ENCODE measurements around the gene TKTL1. TPM values are rescaled to one million over a fixed set of nuclear protein-coding genes. Genes with fewer than 3 reads are reported as not detected.

The TKTL1 gene
- total RNA-seq, 2 experiments from 2014 or later: 1.7 to 2.3 TPM

DNA sequence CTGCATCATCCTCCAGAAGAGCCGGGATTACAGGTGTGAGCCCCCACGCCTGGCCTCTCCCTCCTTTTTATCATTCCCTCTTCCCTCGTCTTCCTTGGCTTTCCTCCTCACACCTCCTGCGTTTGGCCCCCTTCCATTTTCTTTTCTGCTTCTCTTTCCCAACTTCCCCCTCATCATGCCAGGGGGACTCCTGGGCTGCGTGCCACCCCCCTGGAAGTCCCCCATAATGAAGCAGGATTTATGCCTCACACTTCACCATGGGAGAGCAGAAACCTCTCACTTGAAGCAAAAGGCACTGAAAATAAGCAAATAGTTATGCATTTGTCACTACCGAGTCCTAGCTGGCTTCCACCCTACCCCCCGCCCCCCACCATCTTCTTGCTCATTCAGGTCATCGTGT, 7.9 kb downstream of the TKTL1 start:
- Histone ChIP-seq H3K4me3 (ENCODE audit: low read length) (no peak overlapping the region), H3K9me3 (ENCODE audit: control insufficient read depth in 1 of 2, insufficient read depth in 1 of 2, low read length in 2 of 2) (no peaks in the 10 kb centered on the region), H3K36me3 (ENCODE audit: insufficient read depth, low read length) (no peaks in the 10 kb centered on the region), H3K27me3 (ENCODE audit: control insufficient read depth in 1 of 2, insufficient read depth in 2 of 2, low read length in 2 of 2) (no peaks in the 10 kb centered on the region), H3K27ac (ENCODE audit: low read depth in 1 of 2, low read length in 2 of 2) (no peak overlapping the region), H3K4me1 (ENCODE audit: insufficient read depth, low read length) (peaks cover 16% of the 10 kb centered on the region)
- intact Hi-C loops (cut with DNase I, micrococcal nuclease): no loop called here
- no peak for ATAC-seq (ENCODE audit: poor library complexity)
- peaks cover 16% of the 10 kb centered on the region for H3K4me1 Mint-ChIP-seq (ENCODE audit: low read depth)
- no peak overlapping the region for H3K4me3 Mint-ChIP-seq
- no peaks in the 10 kb centered on the region for H3K36me3 Mint-ChIP-seq (ENCODE audit: low read depth)
- no peaks in the 10 kb centered on the region for H3K27me3 Mint-ChIP-seq
- POLR2A ChIA-PET: no interaction called here
- CTCF ChIA-PET: no interaction called here
- no peak for DNase-seq
- TF ChIP-seq, protein P1, sequence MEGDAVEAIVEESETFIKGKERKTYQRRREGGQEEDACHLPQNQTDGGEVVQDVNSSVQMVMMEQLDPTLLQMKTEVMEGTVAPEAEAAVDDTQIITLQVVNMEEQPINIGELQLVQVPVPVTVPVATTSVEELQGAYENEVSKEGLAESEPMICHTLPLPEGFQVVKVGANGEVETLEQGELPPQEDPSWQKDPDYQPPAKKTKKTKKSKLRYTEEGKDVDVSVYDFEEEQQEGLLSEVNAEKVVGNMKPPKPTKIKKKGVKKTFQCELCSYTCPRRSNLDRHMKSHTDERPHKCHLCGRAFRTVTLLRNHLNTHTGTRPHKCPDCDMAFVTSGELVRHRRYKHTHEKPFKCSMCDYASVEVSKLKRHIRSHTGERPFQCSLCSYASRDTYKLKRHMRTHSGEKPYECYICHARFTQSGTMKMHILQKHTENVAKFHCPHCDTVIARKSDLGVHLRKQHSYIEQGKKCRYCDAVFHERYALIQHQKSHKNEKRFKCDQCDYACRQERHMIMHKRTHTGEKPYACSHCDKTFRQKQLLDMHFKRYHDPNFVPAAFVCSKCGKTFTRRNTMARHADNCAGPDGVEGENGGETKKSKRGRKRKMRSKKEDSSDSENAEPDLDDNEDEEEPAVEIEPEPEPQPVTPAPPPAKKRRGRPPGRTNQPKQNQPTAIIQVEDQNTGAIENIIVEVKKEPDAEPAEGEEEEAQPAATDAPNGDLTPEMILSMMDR (IDR thresholded peaks at IDR 0.05): no peak
- H3K27ac Mint-ChIP-seq: no peak overlapping the region
- no peaks in the 10 kb centered on the region for H3K9me3 Mint-ChIP-seq

DNA sequence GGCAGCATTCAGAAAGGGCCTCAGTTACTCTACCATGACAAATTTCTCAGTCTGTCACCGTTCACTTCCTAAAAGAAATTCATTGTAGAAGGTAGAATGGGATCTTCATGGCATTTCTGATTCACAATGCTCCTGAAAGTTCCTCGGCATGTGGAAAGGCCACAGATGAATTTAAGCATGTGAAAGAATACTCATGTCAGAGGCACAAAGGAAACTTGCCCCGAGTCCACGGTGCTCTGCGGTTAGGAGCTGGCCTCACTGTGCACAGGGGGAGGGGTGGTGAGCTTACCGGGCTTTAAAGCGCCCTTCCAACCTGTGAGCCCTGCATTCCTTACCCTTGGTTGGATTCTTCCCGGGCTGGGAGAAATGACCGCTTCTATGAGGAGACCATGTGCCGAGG, 9.3 kb downstream of the TKTL1 start:
- no peaks in the 10 kb centered on the region for H3K9me3 ChIP-seq (ENCODE audit: control insufficient read depth in 1 of 2, insufficient read depth in 1 of 2, low read length in 2 of 2)
- CTCF ChIA-PET: no interaction called here
- TF ChIP-seq, protein P1 (IDR thresholded peaks at IDR 0.05): no peak
- H3K27ac ChIP-seq (ENCODE audit: low read depth in 1 of 2, low read length in 2 of 2): no peak overlapping the region
- H3K36me3 ChIP-seq (ENCODE audit: insufficient read depth, low read length): no peaks in the 10 kb centered on the region
- POLR2A ChIA-PET: no interaction called here
- H3K4me1 Mint-ChIP-seq (ENCODE audit: low read depth): peaks cover 22% of the 10 kb centered on the region
- H3K4me3 Mint-ChIP-seq: no peak overlapping the region
- DNase-seq: no peak
- H3K9me3 Mint-ChIP-seq: no peaks in the 10 kb centered on the region
- H3K27ac Mint-ChIP-seq: no peak overlapping the region
- no peaks in the 10 kb centered on the region for H3K27me3 ChIP-seq (ENCODE audit: control insufficient read depth in 1 of 2, insufficient read depth in 2 of 2, low read length in 2 of 2)
- H3K36me3 Mint-ChIP-seq (ENCODE audit: low read depth): no peaks in the 10 kb centered on the region
- H3K27me3 Mint-ChIP-seq: no peaks in the 10 kb centered on the region
- peaks cover 25% of the 10 kb centered on the region for H3K4me1 ChIP-seq (ENCODE audit: insufficient read depth, low read length)
- ATAC-seq (ENCODE audit: poor library complexity): no peak
- intact Hi-C loops (cut with DNase I, micrococcal nuclease): no loop called here
- H3K4me3 ChIP-seq (ENCODE audit: low read length): no peak overlapping the region

DNA sequence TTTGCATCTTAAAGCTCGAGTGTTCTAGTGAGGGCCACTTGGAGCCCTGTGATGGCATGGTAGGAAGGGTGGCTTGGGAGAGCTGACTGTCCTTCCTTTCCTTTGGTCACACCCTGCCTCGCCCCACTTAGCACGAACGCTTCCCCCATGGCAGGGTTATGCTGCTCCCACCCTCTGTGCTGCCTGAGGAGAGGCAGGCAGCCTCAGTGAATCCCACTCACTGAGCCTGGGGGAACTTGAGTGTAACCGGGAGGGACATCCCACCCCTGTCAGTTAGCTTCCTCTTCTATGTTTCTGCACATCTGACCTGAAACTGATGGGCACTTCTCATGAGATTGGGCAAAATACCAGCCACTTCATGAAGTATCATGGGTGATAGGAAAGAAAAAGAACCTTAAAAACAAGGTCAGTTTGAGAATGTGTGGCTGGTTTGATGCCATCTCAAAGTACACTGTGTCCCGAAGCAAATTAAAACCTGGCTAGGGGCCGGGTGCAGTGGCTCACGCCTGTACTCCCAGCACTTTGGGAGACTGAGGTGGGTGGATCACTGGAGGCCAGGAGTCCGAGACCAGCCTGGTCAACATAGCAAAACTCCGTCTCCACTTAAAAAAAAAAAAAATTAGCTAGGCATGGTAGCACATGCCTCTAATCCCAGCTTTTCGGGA, 10.1 kb downstream of the TKTL1 start:
- H3K27ac Mint-ChIP-seq: no peak overlapping the region
- peaks cover 25% of the 10 kb centered on the region for H3K4me1 ChIP-seq (ENCODE audit: insufficient read depth, low read length)
- no peaks in the 10 kb centered on the region for H3K9me3 Mint-ChIP-seq
- DNase-seq (no peak), ATAC-seq (ENCODE audit: poor library complexity) (no peak)
- H3K4me1 Mint-ChIP-seq (ENCODE audit: low read depth): peaks cover 23% of the 10 kb centered on the region
- ChIA-PET CTCF (interaction anchor here (2.2 kb wide), 1 partner anchor 292 kb away, joined by 4 read pairs; no protein-coding TSS in a partner anchor), POLR2A (no interaction called here)
- H3K36me3 Mint-ChIP-seq (ENCODE audit: low read depth): no peaks in the 10 kb centered on the region
- TF ChIP-seq, protein P1 (IDR thresholded peaks at IDR 0.05): no peak
- no peak overlapping the region for H3K4me3 Mint-ChIP-seq
- intact Hi-C loops (cut with DNase I, micrococcal nuclease): no loop called here
- no peak overlapping the region for H3K27ac ChIP-seq (ENCODE audit: low read depth in 1 of 2, low read length in 2 of 2)
- H3K27me3 Mint-ChIP-seq: no peaks in the 10 kb centered on the region
- H3K4me3 ChIP-seq (ENCODE audit: low read length): no peak overlapping the region
- H3K9me3 ChIP-seq (ENCODE audit: control insufficient read depth in 1 of 2, insufficient read depth in 1 of 2, low read length in 2 of 2): no peaks in the 10 kb centered on the region
- H3K36me3 ChIP-seq (ENCODE audit: insufficient read depth, low read length): no peaks in the 10 kb centered on the region
- H3K27me3 ChIP-seq (ENCODE audit: control insufficient read depth in 1 of 2, insufficient read depth in 2 of 2, low read length in 2 of 2): no peaks in the 10 kb centered on the region
